K562 (cell line): ENCODE measurements around the gene RREB1. TPM values are rescaled to one million over a fixed set of nuclear protein-coding genes. Genes with fewer than 3 reads are reported as not detected.

Experiments used
- ATAC-seq: fragments of 200-7000 bp; cut with Tn5 transposase; 3 replicates; pipeline ENCODE4 v1.9.1; 2020; ENCODE audit warnings: moderate library complexity
- BruUV-seq: library from RNA; stranded (reverse); fragments of 400-500 nt; replicated peaks from 2 replicates; lab custom pipeline; 2021; lab: Mats Ljungman, UMichigan
- CTCF ChIA-PET: fragments of 300-600 bp; formaldehyde crosslinking; extraction: SDS; loops from one replicate; lab custom pipeline; 2021; ENCODE audit warnings: low intra/inter-chr PET ratio; lab: Yijun Ruan, JAX
- POLR2A ChIA-PET: fragments of 300-600, 350-650 bp; sonication (Branson Sonifier 250); formaldehyde crosslinking; extraction: SDS; loops from one replicate; lab custom pipeline; 2021; ENCODE audit warnings: antibody characterized with exemption, inconsistent platforms; lab: Yijun Ruan, JAX
- DNase-seq, 4 experiments: peaks; one replicate each; pipeline versions ENCODE4 v3.0.0 to v3.0.0-alpha.2; 2011 to 2018; ENCODE audit warnings: low spot score in 3 of 4, mixed read lengths in 3 of 4; ENCODE audit errors: extremely low read depth in 1 of 4
- FAIRE-seq: peaks from 2 replicates; lab custom pipeline; 2011; peaks lifted over from hg19 to GRCh38; lab: Jason Lieb, UNC
- H2AFZ ChIP-seq: 2 replicates; pipeline ENCODE4 v1.6.0; 2011; ENCODE audit warnings: low read depth, low read length, control low read depth, inconsistent platforms
- H3K27ac ChIP-seq: fragments of 200-600 bp; 3 replicates; pipeline ENCODE4 v1.8.0; 2011; ENCODE audit warnings: low read depth, mild to moderate bottlenecking, control low read depth, inconsistent platforms, low read length, moderate library complexity, mixed read lengths; ENCODE audit errors: extremely low read depth
- H3K27me3 ChIP-seq, 2 experiments: fragments of 300-600 bp in 1 of 2; 2 replicates in 1 of 2; 3 replicates in 1 of 2; pipeline versions ENCODE4 v1.6.0 to v1.8.0; 2011; ENCODE audit warnings: inconsistent platforms in 2 of 2, low read length in 2 of 2, mild to moderate bottlenecking in 1 of 2, mixed read lengths in 1 of 2, moderate library complexity in 1 of 2; ENCODE audit not compliant: control insufficient read depth in 2 of 2, insufficient read depth in 2 of 2
- H3K36me3 ChIP-seq: fragments of 300-600 bp; 3 replicates; pipeline ENCODE4 v1.8.0; 2011; ENCODE audit warnings: mild to moderate bottlenecking, low read length, inconsistent platforms; ENCODE audit not compliant: control insufficient read depth, insufficient read depth
- H3K4me1 ChIP-seq, 2 experiments: fragments of 200-600 bp in 1 of 2; replicated peaks in 1 of 2; 2 replicates in 1 of 2; 3 replicates in 1 of 2; pipeline versions ENCODE4 v1.5.1 to v1.8.0; 2011; ENCODE audit warnings: inconsistent platforms in 2 of 2, low read length in 2 of 2, mild to moderate bottlenecking in 1 of 2, mixed read lengths in 1 of 2, moderate library complexity in 1 of 2; ENCODE audit not compliant: control insufficient read depth in 2 of 2, insufficient read depth in 2 of 2
- H3K4me2 ChIP-seq: 2 replicates; pipeline ENCODE4 v1.6.1; 2011; ENCODE audit warnings: low read length, control low read depth, inconsistent platforms, mixed read lengths; ENCODE audit not compliant: insufficient read depth
- H3K4me3 ChIP-seq: fragments of 200-600 bp; sonication (generic), shearing (Covaris generic); 2 replicates; pipeline ENCODE4 v1.5.1; 2016; ENCODE audit warnings: control low read depth, inconsistent platforms
- H3K79me2 ChIP-seq: fragments of 200-600 bp; 3 replicates; pipeline ENCODE4 v1.8.0; 2011; ENCODE audit warnings: low read length, inconsistent platforms; ENCODE audit not compliant: control insufficient read depth, insufficient read depth
- H3K9ac ChIP-seq, 2 experiments: 2 replicates each; pipeline versions ENCODE4 v1.6.0 to v1.6.1; 2011; ENCODE audit warnings: low read depth in 2 of 2, low read length in 2 of 2, control low read depth in 1 of 2, inconsistent platforms in 1 of 2, mild to moderate bottlenecking in 1 of 2, mixed read lengths in 1 of 2; ENCODE audit not compliant: insufficient read depth in 1 of 2
- H3K9me1 ChIP-seq: one replicate; pipeline ENCODE4 v1.6.0; 2011; ENCODE audit warnings: inconsistent platforms, mild to moderate bottlenecking, low read length, moderate library complexity; ENCODE audit not compliant: control insufficient read depth, insufficient read depth
- H3K9me3 ChIP-seq: replicated peaks from 2 replicates; pipeline ENCODE4 v1.5.1; 2011; ENCODE audit warnings: low read depth, low read length, inconsistent platforms; ENCODE audit not compliant: control insufficient read depth, insufficient read depth
- H4K20me1 ChIP-seq: replicated peaks from 2 replicates; pipeline ENCODE4 v1.6.1; 2011; ENCODE audit warnings: low read length, inconsistent platforms, mixed read lengths; ENCODE audit not compliant: control insufficient read depth, insufficient read depth
- ESRRA ChIP-seq: fragments of 450-650 bp; IDR thresholded peaks from 2 replicates; pipeline ENCODE4 v1.6.1; 2014; ENCODE audit warnings: low read depth, mild to moderate bottlenecking, moderate library complexity, borderline replicate concordance
- KLF13 ChIP-seq: fragments of 450-650 bp; IDR thresholded peaks from 2 replicates; pipeline ENCODE4 v1.6.1; 2016; ENCODE audit warnings: missing genetic modification characterization, low read depth, mild to moderate bottlenecking, missing compliant biosample characterization, moderate library complexity, borderline replicate concordance
- KLF6 ChIP-seq: fragments of 250-450 bp; sonication (Bioruptor Pico); IDR thresholded peaks from 2 replicates; pipeline ENCODE4 v1.4.0; 2020; ENCODE audit warnings: mild to moderate bottlenecking, moderate library complexity, borderline replicate concordance
- MEIS2 ChIP-seq: fragments of 450-650 bp; IDR thresholded peaks from 2 replicates; pipeline ENCODE4 v1.6.1; 2014; ENCODE audit warnings: mild to moderate bottlenecking; ENCODE audit not compliant: partially characterized antibody
- NR2C1 ChIP-seq, 2 experiments: fragments of 450-650 bp; IDR thresholded peaks; 2 replicates each; pipeline ENCODE4 v1.6.1; 2017; ENCODE audit warnings: mild to moderate bottlenecking in 2 of 2, antibody characterized with exemption in 1 of 2, inconsistent platforms in 1 of 2, missing compliant biosample characterization in 1 of 2, missing genetic modification characterization in 1 of 2
- ZNF316 ChIP-seq: fragments of 450-650 bp; IDR thresholded peaks from 2 replicates; pipeline ENCODE4 v1.6.1; 2016
- ZNF354B ChIP-seq: fragments of 250-450 bp; sonication (Bioruptor Pico); IDR thresholded peaks from 2 replicates; pipeline ENCODE4 v1.4.0; 2020
- WGBS: fragments of 100-300 bp; shearing (Covaris generic); methylation state at CpG from one replicate; pipeline ENCODE4 v1.1.6; 2016; ENCODE audit warnings: low coverage, mixed read lengths; ENCODE audit not compliant: insufficient coverage; ENCODE audit errors: missing lambda C conversion rate; 5-methylcytosine and 5-hydroxymethylcytosine counted together
- in situ Hi-C: fragments of 300-500 bp; cut with MboI; formaldehyde crosslinking; loops from 4 replicates; pipeline ENCODE4 v1.15.0; 2018; ENCODE audit warnings: inconsistent platforms, mixed read lengths
- intact Hi-C: fragments of 100-400 bp; cut with micrococcal nuclease; formaldehyde crosslinking; loops from 2 replicates; pipeline ENCODE4 v1.14.2; 2022
- polyA plus RNA-seq, 8 experiments: library from polyadenylated mRNA; depleted of rRNA in 4 of 8; stranded (reverse) in 5 of 8; unstranded in 3 of 8; fragments of >200 nt; fragmentation: Nextera tagmentation in 2 of 8; fragmentation: Illumina TruSeq in 1 of 8; extraction: Ambion mirVana in 2 of 8; extraction: Trizol in 1 of 8; gene quantifications; 2 replicates each; pipeline versions ENCODE4 v1.2.1 to v1.2.3, GENCODE V29; 2011 to 2014; ENCODE audit warnings: inconsistent platforms in 1 of 8, missing spikeins in 1 of 8
- total RNA-seq, 7 experiments: library from RNA; depleted of rRNA in 6 of 7; stranded (reverse); fragments of >200 nt in 6 of 7; fragmentation: Illumina TruSeq in 2 of 7; extraction: Trizol in 2 of 7; gene quantifications; 2 replicates each; pipeline versions ENCODE4 v1.2.1 to v1.2.3, GENCODE V29; 2011 to 2021; ENCODE audit warnings: low replicate concordance in 1 of 7
- TF ChIP-seq, protein P1 (sequence below), 2 experiments: fragments of 450-650 bp in 1 of 2; sonication (generic) in 1 of 2; formaldehyde crosslinking in 1 of 2; IDR thresholded peaks; 2 replicates each; pipeline versions ENCODE4 v1.7.1 to v1.9.0; 2016 to 2022; ENCODE audit warnings: inconsistent platforms in 1 of 2, mild to moderate bottlenecking in 1 of 2, missing genetic modification reagents in 1 of 2
- TF ChIP-seq, protein P2 (sequence below): sonication (generic); formaldehyde crosslinking; IDR thresholded peaks from 2 replicates; pipeline ENCODE4 v1.8.1; 2023; ENCODE audit warnings: mild to moderate bottlenecking, missing genetic modification reagents

Gene RREB1
- total and polyA plus RNA-seq, 9 of the 15 experiments (the other 6 are each of a cell fraction or from before 2014, with no cell fraction given) = 3.3 to 64.2 (median 19.3) TPM

DNA sequence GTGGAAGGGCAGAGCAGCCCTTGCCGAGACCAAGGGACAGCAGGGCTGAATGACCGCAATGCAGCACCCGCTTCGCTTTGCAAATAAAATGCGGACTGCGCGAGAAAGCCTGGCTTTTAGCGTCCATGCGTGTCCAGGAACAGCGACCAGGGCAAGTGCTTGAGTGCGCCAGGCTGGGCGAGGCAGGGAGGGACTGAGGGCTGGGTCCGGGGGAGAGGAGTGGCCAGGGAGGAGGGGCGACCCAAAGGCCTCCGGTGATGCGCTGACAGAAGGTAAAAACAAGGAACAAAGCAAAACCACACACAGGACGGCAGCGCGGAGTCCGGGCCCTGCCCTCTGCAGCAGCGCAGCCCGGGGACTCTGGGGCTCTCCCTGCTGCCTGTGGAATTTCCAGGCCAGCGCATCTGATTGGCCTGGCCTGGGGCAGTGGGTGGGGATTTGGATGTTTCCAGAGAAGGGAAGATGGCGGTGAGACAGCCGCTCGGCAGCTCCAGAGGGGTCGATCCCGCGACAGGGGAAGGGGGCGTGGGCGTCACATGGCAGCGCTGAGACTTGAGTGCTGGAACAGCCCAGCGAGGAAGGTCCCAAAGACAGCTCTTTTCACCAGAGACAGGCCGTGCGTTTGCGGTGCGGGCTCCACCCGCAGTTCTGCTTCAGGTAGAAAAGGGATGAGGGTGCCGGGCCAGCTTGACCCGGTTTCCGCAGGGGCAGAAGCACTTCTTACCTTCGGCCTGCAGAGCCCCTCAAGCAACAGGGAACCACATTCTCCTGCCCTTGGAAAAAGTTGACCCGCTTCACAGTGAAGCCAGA, 153.5 kb downstream of the RREB1 start:
- in situ Hi-C loops (no loop called here), intact Hi-C loops (no loop called here)
- peak; percentile 84 for FAIRE-seq
- Histone ChIP-seq H4K20me1 (no peaks in the 10 kb centered on the region), H3K9me1 (no peaks in the 10 kb centered on the region), H2AFZ (peak overlapping the region; percentile 98), H3K79me2 (no peaks in the 10 kb centered on the region), H3K9ac (peak overlapping the region; percentile 60 to 81; a peak in 3 of 4 replicates), H3K27me3 (peaks cover 3 to 5% of the 10 kb centered on the region in 2 experiments; a peak in 3 of 5 replicates), H3K27ac (peak overlapping the region; percentile 23; the same call in 1 of the 3 replicates), H3K4me1 (peaks cover 19 to 37% of the 10 kb centered on the region in 2 experiments), H3K36me3 (no peaks in the 10 kb centered on the region), H3K4me3 (peak overlapping the region; percentile 38), H3K4me2 (peak overlapping the region; percentile 85), H3K9me3 (no peaks in the 10 kb centered on the region; the same call in 1 of the 2 replicates)
- CTCF ChIA-PET = no interaction called here
- WGBS = 35% methylated on average over 40 of the region's 43 CpGs
- DNase-seq = peak; percentile 81 to 94 (median 84)
- peak; percentile 96 for ATAC-seq
- POLR2A ChIA-PET = interaction anchor here (0.6 to 0.7 kb wide), 2 partner anchors 15 to 586 kb away, joined by 3 to 4 read pairs; no protein-coding TSS in a partner anchor
- no TSS peak for BruUV-seq
- TF ChIP-seq KLF13 (peak; percentile 49; the same call in 1 of the 2 replicates), ESRRA (peak; percentile 33; the same call in 1 of the 2 replicates), ZNF316 (no peak), NR2C1 (IDR thresholded peaks at IDR 0.05) (no peak), NR2C1 (tag; IDR thresholded peaks at IDR 0.05) (no peak), KLF6 (no peak), ZNF354B (CRISPR knock-in tag) (no peak), MEIS2 (peak; percentile 40)
- TF ChIP-seq, protein P1, sequence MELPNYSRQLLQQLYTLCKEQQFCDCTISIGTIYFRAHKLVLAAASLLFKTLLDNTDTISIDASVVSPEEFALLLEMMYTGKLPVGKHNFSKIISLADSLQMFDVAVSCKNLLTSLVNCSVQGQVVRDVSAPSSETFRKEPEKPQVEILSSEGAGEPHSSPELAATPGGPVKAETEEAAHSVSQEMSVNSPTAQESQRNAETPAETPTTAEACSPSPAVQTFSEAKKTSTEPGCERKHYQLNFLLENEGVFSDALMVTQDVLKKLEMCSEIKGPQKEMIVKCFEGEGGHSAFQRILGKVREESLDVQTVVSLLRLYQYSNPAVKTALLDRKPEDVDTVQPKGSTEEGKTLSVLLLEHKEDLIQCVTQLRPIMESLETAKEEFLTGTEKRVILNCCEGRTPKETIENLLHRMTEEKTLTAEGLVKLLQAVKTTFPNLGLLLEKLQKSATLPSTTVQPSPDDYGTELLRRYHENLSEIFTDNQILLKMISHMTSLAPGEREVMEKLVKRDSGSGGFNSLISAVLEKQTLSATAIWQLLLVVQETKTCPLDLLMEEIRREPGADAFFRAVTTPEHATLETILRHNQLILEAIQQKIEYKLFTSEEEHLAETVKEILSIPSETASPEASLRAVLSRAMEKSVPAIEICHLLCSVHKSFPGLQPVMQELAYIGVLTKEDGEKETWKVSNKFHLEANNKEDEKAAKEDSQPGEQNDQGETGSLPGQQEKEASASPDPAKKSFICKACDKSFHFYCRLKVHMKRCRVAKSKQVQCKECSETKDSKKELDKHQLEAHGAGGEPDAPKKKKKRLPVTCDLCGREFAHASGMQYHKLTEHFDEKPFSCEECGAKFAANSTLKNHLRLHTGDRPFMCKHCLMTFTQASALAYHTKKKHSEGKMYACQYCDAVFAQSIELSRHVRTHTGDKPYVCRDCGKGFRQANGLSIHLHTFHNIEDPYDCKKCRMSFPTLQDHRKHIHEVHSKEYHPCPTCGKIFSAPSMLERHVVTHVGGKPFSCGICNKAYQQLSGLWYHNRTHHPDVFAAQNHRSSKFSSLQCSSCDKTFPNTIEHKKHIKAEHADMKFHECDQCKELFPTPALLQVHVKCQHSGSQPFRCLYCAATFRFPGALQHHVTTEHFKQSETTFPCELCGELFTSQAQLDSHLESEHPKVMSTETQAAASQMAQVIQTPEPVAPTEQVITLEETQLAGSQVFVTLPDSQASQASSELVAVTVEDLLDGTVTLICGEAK (IDR thresholded peaks at IDR 0.05) = no peak
- TF ChIP-seq, protein P1 (CRISPR knock-in tag; IDR thresholded peaks at IDR 0.05) = no peak
- TF ChIP-seq, protein P2, sequence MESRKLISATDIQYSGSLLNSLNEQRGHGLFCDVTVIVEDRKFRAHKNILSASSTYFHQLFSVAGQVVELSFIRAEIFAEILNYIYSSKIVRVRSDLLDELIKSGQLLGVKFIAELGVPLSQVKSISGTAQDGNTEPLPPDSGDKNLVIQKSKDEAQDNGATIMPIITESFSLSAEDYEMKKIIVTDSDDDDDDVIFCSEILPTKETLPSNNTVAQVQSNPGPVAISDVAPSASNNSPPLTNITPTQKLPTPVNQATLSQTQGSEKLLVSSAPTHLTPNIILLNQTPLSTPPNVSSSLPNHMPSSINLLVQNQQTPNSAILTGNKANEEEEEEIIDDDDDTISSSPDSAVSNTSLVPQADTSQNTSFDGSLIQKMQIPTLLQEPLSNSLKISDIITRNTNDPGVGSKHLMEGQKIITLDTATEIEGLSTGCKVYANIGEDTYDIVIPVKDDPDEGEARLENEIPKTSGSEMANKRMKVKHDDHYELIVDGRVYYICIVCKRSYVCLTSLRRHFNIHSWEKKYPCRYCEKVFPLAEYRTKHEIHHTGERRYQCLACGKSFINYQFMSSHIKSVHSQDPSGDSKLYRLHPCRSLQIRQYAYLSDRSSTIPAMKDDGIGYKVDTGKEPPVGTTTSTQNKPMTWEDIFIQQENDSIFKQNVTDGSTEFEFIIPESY (CRISPR knock-in tag) = peak; percentile 78
